GM10248 (cell line): ENCODE results near the gene METAP1D.
"Not testable (repeated sequence)": the region's sequence is repeated elsewhere in the genome, so short reads cannot be mapped to it uniquely, and the experiment has no call there.

ENCODE experiments used
- CTCF ChIA-PET: fragments of 300-600 bp; sonication (Branson Sonifier 250); formaldehyde crosslinking; extraction: SDS; loops from one replicate; lab custom pipeline; 2021; ENCODE audit warnings: antibody characterized with exemption; lab: Yijun Ruan, JAX
- POLR2A ChIA-PET: fragments of 350-650 bp; sonication (Branson Sonifier 250); formaldehyde crosslinking; extraction: SDS; loops from one replicate; lab custom pipeline; 2020; ENCODE audit warnings: antibody characterized with exemption; lab: Yijun Ruan, JAX
- DNase-seq: peaks from one replicate; pipeline ENCODE4 v3.0.0; 2012; ENCODE audit errors: extremely low spot score
- TF ChIP-seq, protein P1 (sequence below): IDR thresholded peaks from 2 replicates; pipeline ENCODE4 v1.5.1; 2012; ENCODE audit warnings: mild to moderate bottlenecking, low read depth; ENCODE audit errors: extremely low read depth, missing control alignments, control extremely low read depth

METAP1D gene

DNA sequence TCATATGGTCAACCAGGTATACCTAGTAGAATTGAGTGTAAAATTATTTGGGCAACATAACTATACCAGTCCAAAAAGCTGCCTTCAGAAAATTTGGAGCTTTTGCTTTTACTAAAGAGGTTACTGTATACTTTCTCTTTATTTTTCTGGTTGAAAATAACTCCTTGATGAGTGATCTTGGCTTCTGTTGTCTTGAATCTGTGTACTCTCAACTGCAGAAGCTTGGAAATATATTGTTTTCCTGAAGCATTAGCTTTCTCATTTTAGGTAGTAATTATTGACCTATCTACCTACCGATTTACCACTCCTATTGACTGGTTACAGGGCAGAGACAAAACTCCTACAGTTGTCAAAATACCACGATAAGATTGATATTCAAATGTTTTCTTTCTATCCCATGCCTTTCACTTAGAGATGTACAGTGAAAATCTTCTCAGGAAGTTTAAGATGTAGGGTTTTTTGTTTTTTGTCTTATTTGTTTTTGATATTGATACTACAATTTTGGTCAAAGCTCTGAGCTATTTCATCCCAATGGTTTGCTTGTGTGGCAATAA lies 49.9 kb downstream of the METAP1D start:
- ChIA-PET CTCF (interaction anchor here (2.5 kb wide), 1 partner anchor 10 kb away, joined by 9 read pairs; no protein-coding TSS in a partner anchor), POLR2A (no interaction called here)
- no peak for DNase-seq
- TF ChIP-seq, protein P1, sequence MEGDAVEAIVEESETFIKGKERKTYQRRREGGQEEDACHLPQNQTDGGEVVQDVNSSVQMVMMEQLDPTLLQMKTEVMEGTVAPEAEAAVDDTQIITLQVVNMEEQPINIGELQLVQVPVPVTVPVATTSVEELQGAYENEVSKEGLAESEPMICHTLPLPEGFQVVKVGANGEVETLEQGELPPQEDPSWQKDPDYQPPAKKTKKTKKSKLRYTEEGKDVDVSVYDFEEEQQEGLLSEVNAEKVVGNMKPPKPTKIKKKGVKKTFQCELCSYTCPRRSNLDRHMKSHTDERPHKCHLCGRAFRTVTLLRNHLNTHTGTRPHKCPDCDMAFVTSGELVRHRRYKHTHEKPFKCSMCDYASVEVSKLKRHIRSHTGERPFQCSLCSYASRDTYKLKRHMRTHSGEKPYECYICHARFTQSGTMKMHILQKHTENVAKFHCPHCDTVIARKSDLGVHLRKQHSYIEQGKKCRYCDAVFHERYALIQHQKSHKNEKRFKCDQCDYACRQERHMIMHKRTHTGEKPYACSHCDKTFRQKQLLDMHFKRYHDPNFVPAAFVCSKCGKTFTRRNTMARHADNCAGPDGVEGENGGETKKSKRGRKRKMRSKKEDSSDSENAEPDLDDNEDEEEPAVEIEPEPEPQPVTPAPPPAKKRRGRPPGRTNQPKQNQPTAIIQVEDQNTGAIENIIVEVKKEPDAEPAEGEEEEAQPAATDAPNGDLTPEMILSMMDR, result no peak

DNA sequence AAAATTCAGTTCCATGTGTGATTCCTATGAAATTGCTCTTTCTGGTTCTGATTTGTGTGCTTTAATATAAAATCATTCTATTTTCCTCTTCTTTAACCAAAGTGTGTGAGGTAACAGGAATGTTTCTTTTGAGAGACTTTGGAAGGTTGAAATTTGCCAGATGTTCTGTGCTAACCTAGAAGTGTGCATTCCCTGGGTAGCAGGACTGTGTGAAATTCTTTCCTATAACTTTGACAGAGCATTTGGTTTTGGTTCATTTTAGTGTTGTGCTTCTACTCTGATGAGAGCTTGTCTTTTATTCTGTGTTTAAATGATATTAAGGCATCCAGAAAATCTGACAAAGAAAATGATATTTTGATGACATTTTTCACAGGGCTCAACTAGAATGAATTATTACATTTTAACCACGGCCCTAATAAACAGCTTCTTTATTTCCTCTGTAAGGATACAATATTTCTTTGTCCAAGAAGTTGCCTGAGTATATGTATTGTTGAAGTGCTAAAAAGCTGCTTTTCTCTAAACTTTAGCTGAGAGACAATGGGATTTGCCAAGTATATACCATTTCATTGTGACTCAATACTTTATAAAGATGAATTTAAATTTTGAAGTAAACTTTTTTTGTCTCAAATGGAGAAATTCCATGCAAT lies 50.8 kb downstream of the METAP1D start:
- CTCF ChIA-PET, result interaction anchor here (2.5 kb wide), 1 partner anchor 9 kb away, joined by 9 read pairs; no protein-coding TSS in a partner anchor

DNA sequence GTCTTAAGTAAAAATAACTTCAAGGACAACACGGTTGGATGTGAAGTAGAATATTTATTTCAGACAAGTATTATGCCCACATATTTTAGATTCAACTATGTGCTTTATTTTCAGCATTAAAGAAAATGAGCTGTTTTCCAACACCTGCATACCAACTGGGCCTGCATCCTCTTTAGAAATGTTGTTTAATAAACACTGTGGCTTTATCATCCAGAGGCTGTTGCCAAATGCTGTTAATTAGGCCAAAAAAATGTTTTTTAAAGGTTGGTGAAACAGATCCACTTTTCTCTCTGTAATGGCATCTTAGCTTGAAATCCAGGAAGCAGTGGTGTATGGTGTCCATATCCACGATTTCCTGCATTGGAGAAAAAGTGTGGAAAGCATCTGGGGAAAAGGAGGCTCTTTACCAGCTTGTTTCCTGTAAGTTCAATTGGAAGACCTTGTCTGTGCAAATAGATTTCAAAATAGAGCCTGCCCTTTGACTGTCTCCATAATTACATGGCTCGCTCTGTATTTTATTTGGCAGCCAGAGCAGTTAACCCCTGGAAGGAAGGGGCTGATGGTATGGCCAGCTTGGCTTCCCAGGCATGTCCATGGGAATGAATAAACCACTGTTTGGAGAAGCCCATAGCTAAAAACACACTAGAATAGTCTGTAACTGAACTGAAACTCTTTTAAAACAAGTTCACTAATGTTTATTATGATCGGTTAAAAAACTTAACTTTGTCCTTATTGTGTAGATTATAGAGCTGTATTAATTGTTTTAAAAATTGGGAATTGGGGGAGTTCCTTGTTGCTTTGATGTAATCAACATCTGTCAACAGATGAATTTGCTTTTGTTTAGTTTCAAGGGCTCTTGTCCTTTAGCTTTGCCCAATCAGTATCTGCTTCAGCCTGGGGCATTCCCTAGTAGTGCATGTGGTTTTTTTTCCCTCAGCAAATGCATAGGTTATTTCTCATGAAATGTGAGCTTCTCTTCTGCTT lies 52.5 kb downstream of the METAP1D start:
- ChIA-PET POLR2A (no interaction called here), CTCF (interaction anchor here (1.1 to 2.5 kb wide), 5 partner anchors 10 to 75 kb away, joined by 3 to 12 read pairs (median 4); no protein-coding TSS in a partner anchor)
- peak; percentile 30 for DNase-seq
- TF ChIP-seq, protein P1, result no peak

More for the DNA sequence above, 50.8 kb downstream of the METAP1D start:
- DNase-seq, result no peak
- TF ChIP-seq, protein P1, result no peak
- POLR2A ChIA-PET, result no interaction called here

DNA sequence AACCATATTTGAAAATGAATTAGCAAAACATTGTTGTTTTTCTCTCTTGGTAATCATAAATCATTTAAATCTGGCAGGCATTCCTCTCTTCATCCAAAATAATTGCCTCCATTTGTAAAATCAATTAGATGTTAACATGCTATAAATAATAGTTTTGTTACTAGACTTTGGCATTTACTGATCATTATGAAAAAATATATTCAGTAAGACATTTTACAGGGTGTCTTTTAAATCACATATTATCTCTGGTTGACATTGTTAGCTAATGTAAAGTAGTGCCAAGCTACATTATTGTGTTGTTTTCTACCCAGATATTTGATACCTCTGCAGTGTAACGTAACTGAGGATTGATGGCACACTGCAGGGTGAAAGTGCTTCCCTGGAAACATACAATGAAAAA lies 53.7 kb downstream of the METAP1D start:
- ChIA-PET CTCF (interaction anchor here (1.6 to 2.5 kb wide), 4 partner anchors 9 to 74 kb away, joined by 3 to 12 read pairs (median 5); no protein-coding TSS in a partner anchor), POLR2A (no interaction called here)
- TF ChIP-seq, protein P1, result no peak
- DNase-seq, result no peak

DNA sequence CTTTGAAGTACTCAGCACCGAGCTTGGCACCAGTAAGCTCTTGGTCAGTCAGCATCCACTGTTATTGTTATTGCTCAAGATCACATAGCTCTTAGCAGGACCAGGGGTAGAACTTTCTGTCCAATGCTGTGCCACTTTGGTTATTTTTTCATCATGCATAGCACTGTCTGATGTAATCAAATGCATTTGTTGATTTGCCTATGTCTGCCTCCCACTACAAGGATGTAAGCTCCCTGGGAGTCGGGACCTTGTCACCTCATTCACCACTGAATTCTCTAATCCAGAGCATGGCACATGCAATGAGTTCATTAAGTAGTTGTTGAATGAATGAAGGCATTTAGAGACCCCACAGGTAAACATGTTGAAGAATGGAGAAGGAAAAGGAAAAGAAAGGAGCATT lies 56.5 kb downstream of the METAP1D start:
- DNase-seq, result no peak
- TF ChIP-seq, protein P1, result no peak
- ChIA-PET POLR2A (no interaction called here), CTCF (interaction anchor here (0.9 to 2.3 kb wide), 3 partner anchors 18 to 69 kb away, joined by 3 to 9 read pairs (median 6); no protein-coding TSS in a partner anchor)

DNA sequence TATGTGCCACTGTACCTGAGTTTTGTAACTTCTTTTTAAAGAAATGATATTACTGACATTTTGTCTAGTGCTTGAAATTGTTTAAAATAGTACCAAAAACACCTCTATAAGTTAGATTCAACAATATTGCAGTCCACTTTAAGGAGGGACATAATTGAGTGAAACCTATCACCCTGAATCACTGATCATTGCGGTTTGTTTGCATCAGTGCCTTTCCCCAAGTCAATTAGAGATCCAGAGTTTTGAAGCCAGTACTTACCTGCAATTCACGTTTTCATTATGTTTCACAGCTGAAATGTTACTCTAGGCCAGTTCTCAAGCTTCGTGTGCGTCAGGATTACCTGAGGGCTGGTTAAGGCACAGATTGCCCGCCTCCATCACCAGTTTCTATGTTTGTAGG lies 58.9 kb downstream of the METAP1D start:
- POLR2A ChIA-PET, result no interaction called here
- no peak for DNase-seq
- TF ChIP-seq, protein P1, result no peak
- CTCF ChIA-PET, result interaction anchor here (1.2 to 2.0 kb wide), 3 partner anchors 9 to 48 kb away, joined by 3 to 9 read pairs (median 6); no protein-coding TSS in a partner anchor

DNA sequence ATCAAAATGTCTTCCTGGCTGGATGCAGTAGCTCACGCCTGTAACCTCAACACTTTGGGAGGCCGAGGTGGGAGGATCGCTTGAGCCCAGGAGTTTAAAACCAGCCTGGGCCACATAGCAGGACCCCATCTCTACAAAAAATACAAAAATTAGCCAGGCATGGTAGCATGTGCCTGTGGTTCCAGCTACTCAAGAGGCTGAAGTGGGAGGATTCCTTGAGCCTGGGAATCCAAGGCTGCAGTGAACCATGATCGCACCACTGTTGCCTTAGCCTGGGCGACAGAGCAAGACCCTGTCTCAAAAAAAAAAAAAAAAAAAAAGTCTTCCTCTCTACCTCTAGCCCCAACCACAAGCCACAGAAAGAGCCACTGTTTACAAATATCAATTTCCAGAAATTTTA lies 60.4 kb downstream of the METAP1D start:
- DNase-seq, POLR2A ChIA-PET: not testable (repeated sequence)
- CTCF ChIA-PET, result interaction anchor here (2.0 kb wide), 1 partner anchor 10 kb away, joined by 9 read pairs; no protein-coding TSS in a partner anchor
